Naive thymus-derived CD4-positive, alpha-beta T cell (primary cell): ENCODE results near the gene NAV2. TPM values are rescaled to one million over a fixed set of nuclear protein-coding genes. Genes with fewer than 3 reads are reported as not detected.

Experiments
- ATAC-seq: fragments of 150-1000 bp; cut with Tn5 transposase; 2 replicates; pipeline ENCODE4 v1.10.0; 2021; ENCODE audit warnings: mild to moderate bottlenecking, moderate library complexity
- CTCF ChIA-PET: fragments of 350-600 bp; sonication (Branson Sonifier 250); formaldehyde crosslinking; loops from one replicate; lab custom pipeline; 2021; ENCODE audit warnings: antibody characterized with exemption; lab: Charles Lee
- POLR2A ChIA-PET: fragments of 350-600 bp; sonication (Branson Sonifier 250); formaldehyde crosslinking; loops from one replicate; lab custom pipeline; 2021; ENCODE audit warnings: antibody characterized with exemption, inconsistent platforms; lab: Charles Lee
- DNase-seq, 9 donors: peaks; one replicate each; pipeline versions ENCODE4 v3.0.0 to v3.0.0-alpha.2; 2020 to 2022; ENCODE audit warnings: mixed read lengths in 1 of 9
- H3K27ac ChIP-seq: one replicate; pipeline ENCODE4 v1.7.0; 2013; ENCODE audit warnings: mild to moderate bottlenecking, low read depth, low read length, moderate library complexity
- H3K27me3 ChIP-seq, 2 donors: one replicate each; pipeline ENCODE4 v1.7.0; 2013; ENCODE audit warnings: low read length in 2 of 2, mild to moderate bottlenecking in 2 of 2, moderate library complexity in 2 of 2; ENCODE audit not compliant: control insufficient read depth in 2 of 2, insufficient read depth in 2 of 2
- H3K36me3 ChIP-seq, 3 experiments: 1 replicate in 2 of 3; 2 replicates in 1 of 3; pipeline ENCODE4 v1.7.0; 2013; ENCODE audit warnings: low read length in 3 of 3, mild to moderate bottlenecking in 3 of 3, moderate library complexity in 1 of 3; ENCODE audit not compliant: insufficient read depth in 3 of 3, control insufficient read depth in 2 of 3
- H3K4me1 ChIP-seq, 2 donors: one replicate each; pipeline ENCODE4 v1.7.0; 2013; ENCODE audit warnings: low read length in 2 of 2, mild to moderate bottlenecking in 2 of 2, moderate library complexity in 1 of 2; ENCODE audit not compliant: control insufficient read depth in 2 of 2, insufficient read depth in 2 of 2
- H3K4me3 ChIP-seq: 2 replicates; pipeline ENCODE4 v1.7.0; 2013; ENCODE audit warnings: mild to moderate bottlenecking, low read length
- H3K9me3 ChIP-seq, 3 experiments: 1 replicate in 2 of 3; 2 replicates in 1 of 3; pipeline ENCODE4 v1.7.0; 2013; ENCODE audit warnings: low read length in 3 of 3; ENCODE audit not compliant: control insufficient read depth in 2 of 3
- H3K27ac Mint-ChIP-seq, 9 donors: one replicate each; pipeline ENCODE4 v1.8.0; 2020 to 2022; ENCODE audit warnings: mixed read lengths in 9 of 9, mild to moderate bottlenecking in 8 of 9, moderate library complexity in 5 of 9, inconsistent platforms in 2 of 9
- H3K27me3 Mint-ChIP-seq, 5 donors: one replicate each; pipeline ENCODE4 v1.8.0; 2021 to 2022; ENCODE audit warnings: mixed read lengths in 5 of 5, mild to moderate bottlenecking in 1 of 5
- H3K36me3 Mint-ChIP-seq, 5 donors: one replicate each; pipeline ENCODE4 v1.8.0; 2020 to 2022; ENCODE audit warnings: mixed read lengths in 5 of 5, mild to moderate bottlenecking in 3 of 5, inconsistent platforms in 1 of 5
- H3K4me1 Mint-ChIP-seq, 7 donors: one replicate each; pipeline ENCODE4 v1.8.0; 2020 to 2022; ENCODE audit warnings: mixed read lengths in 7 of 7, mild to moderate bottlenecking in 3 of 7, inconsistent platforms in 1 of 7
- H3K4me3 Mint-ChIP-seq, 10 donors: one replicate each; pipeline ENCODE4 v1.8.0; 2020 to 2022; ENCODE audit warnings: mild to moderate bottlenecking in 10 of 10, mixed read lengths in 10 of 10, moderate library complexity in 6 of 10, inconsistent platforms in 2 of 10
- H3K9me3 Mint-ChIP-seq, 11 donors: one replicate each; pipeline ENCODE4 v1.8.0; 2020 to 2022; ENCODE audit warnings: mixed read lengths in 11 of 11, mild to moderate bottlenecking in 4 of 11, inconsistent platforms in 1 of 11, moderate library complexity in 1 of 11
- intact Hi-C, 2 donors: fragments of 100-400 bp; cut with micrococcal nuclease; formaldehyde crosslinking; loops; one replicate each; pipeline ENCODE4 v1.15.1; 2023
- polyA plus RNA-seq, 2 donors: library from polyadenylated mRNA; unstranded; fragments of 300-500 nt; fragmentation: Illumina TruSeq; gene quantifications; one replicate each; pipeline ENCODE4 v1.2.3, GENCODE V29; 2021
- total RNA-seq, 6 experiments: library from RNA in 5 of 6; stranded (reverse) in 5 of 6; gene quantifications; 1 replicate in 5 of 6; 2 replicates in 1 of 6; pipeline ENCODE4 v1.2.3 and lab custom pipeline; 2021 to 2026

Gene NAV2
- total and polyA plus RNA-seq, 7 experiments from 2014 or later, result 0.24 to 2.2 (median 0.48) TPM; not detected in 2

GRCh38 chr11:19746086-19746485 is 33.4 kb downstream of the NAV2 start:
- no peak overlapping the region for H3K4me3 ChIP-seq
- Mint-ChIP-seq H3K27me3 (peaks cover 0 to 7% (median 3%) of the 10 kb centered on the region in 5 donors), H3K4me1 (no peaks in the 10 kb centered on the region), H3K36me3 (no peaks in the 10 kb centered on the region), H3K9me3 (no peaks in the 10 kb centered on the region), H3K27ac (no peak overlapping the region), H3K4me3 (no peak overlapping the region)
- ATAC-seq, result no peak
- no peaks in the 10 kb centered on the region for H3K4me1 ChIP-seq
- H3K27ac ChIP-seq, result no peak overlapping the region
- POLR2A ChIA-PET, result no interaction called here
- intact Hi-C loops, result loop anchor here in 1 of 2 donors (10.0 kb wide), 1 partner anchor 671 kb away; no protein-coding TSS in a partner anchor
- CTCF ChIA-PET, result no interaction called here
- H3K9me3 ChIP-seq, result no peaks in the 10 kb centered on the region
- no peak for DNase-seq
- no peaks in the 10 kb centered on the region for H3K27me3 ChIP-seq
- no peaks in the 10 kb centered on the region for H3K36me3 ChIP-seq

DNA sequence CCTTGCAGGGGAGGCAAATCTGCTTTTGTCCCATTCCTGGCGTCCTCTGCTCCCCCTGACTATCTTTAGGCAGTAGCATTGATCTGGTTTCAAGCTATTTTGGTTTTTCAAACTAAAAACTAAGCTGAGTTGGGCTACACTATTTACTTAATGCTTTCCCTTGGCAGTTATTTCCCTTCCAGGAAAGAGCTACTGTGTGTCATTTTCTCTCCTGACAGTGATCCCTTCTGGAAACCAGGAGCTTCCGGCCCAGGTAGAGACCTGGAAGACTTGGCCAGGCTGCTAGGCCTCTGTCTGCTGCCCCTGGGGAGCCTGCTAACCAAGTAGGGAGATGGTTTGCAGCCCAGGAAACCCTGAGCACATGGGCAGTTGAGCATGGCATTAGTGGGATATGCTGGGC is 35.0 kb downstream of the NAV2 start:
- no peaks in the 10 kb centered on the region for H3K4me1 Mint-ChIP-seq
- no peak overlapping the region for H3K4me3 Mint-ChIP-seq
- H3K36me3 Mint-ChIP-seq, result no peaks in the 10 kb centered on the region
- intact Hi-C loops, result loop anchor here in 1 of 2 donors (10.0 kb wide), 1 partner anchor 673 kb away; no protein-coding TSS in a partner anchor
- H3K9me3 ChIP-seq, result no peaks in the 10 kb centered on the region
- H3K4me3 ChIP-seq, result no peak overlapping the region
- no peak for DNase-seq
- ChIA-PET CTCF (no interaction called here), POLR2A (no interaction called here)
- no peaks in the 10 kb centered on the region for H3K27me3 ChIP-seq
- H3K27ac ChIP-seq, result no peak overlapping the region
- no peaks in the 10 kb centered on the region for H3K36me3 ChIP-seq
- no peak for ATAC-seq
- H3K27ac Mint-ChIP-seq, result no peak overlapping the region
- peaks cover 0 to 12% (median 3%) of the 10 kb centered on the region in 5 donors for H3K27me3 Mint-ChIP-seq
- H3K4me1 ChIP-seq, result no peaks in the 10 kb centered on the region
- no peaks in the 10 kb centered on the region for H3K9me3 Mint-ChIP-seq

DNA sequence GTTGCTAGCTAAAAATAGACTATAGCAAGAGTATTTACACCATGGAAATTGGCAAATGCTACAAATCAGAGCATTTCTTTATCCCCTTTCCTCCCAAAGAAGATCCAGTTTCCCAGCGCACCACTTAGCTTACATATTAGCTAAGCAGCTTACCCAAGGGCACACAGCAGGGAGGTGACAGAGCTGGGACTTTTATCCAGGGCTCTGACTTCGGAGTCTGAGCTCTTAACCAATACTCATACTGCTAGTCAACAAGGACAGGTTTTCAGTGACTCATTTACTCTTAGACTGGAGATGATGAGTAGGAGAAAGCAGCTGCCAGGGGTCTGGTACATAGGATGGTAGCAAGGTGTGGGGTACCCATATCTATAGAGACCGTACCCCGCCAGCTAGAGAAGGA is 38.4 kb downstream of the NAV2 start:
- no peaks in the 10 kb centered on the region for H3K36me3 ChIP-seq
- no peaks in the 10 kb centered on the region for H3K27me3 ChIP-seq
- ChIA-PET CTCF (no interaction called here), POLR2A (no interaction called here)
- no peaks in the 10 kb centered on the region for H3K4me1 Mint-ChIP-seq
- no peak for DNase-seq
- no peak overlapping the region for H3K4me3 ChIP-seq
- no peaks in the 10 kb centered on the region for H3K4me1 ChIP-seq
- H3K9me3 ChIP-seq, result no peaks in the 10 kb centered on the region
- no peak overlapping the region for H3K27ac Mint-ChIP-seq
- H3K27me3 Mint-ChIP-seq, result peaks cover 4 to 15% (median 6%) of the 10 kb centered on the region in 5 donors
- no peak overlapping the region for H3K27ac ChIP-seq
- H3K4me3 Mint-ChIP-seq, result no peak overlapping the region
- intact Hi-C loops, result no loop called here
- no peak for ATAC-seq
- H3K36me3 Mint-ChIP-seq, result no peaks in the 10 kb centered on the region
- H3K9me3 Mint-ChIP-seq, result peaks cover 0 to 2% (median 0%) of the 10 kb centered on the region in 11 donors

DNA sequence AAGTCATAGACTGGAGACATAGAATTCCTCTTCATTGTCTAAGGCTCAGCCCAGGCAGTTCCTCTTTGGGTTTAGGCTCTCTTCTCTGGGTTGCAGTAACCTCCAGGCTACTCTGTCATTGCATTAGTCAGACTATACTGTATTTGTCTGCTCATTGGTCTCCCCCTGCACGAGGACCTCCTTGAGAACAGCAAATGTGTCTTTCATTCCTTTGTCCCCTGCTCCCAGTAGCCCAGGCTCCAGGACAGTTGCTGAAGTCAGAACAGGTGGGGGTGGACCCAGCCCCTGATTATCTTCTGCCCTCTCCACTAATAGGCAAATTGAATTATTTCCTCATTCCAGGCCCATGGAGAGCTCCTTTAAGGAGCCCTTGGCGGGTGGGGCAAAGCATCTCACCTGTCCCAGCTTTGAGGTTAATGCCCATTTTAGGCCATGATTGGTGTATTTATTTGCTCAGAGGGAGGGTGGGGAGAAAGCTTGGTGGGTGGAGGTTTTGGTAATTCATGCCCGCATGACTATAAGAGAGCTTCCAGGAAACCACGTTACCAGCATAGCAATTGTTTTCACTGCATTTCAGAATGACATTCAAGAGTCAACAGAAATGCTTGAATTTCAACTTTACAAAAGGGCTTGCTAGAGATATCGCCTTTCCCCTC is 40.9 kb downstream of the NAV2 start:
- intact Hi-C loops, result no loop called here
- Histone ChIP-seq H3K9me3 (no peaks in the 10 kb centered on the region), H3K4me3 (no peak overlapping the region), H3K36me3 (no peaks in the 10 kb centered on the region), H3K27ac (no peak overlapping the region), H3K4me1 (no peaks in the 10 kb centered on the region), H3K27me3 (no peaks in the 10 kb centered on the region)
- POLR2A ChIA-PET, result no interaction called here
- CTCF ChIA-PET, result interaction anchor here (0.7 kb wide), 1 partner anchor 11 kb away, joined by 3 read pairs; no protein-coding TSS in a partner anchor
- no peak overlapping the region for H3K4me3 Mint-ChIP-seq
- no peak for DNase-seq
- H3K9me3 Mint-ChIP-seq, result peaks cover 0 to 3% (median 0%) of the 10 kb centered on the region in 11 donors
- no peaks in the 10 kb centered on the region for H3K36me3 Mint-ChIP-seq
- ATAC-seq, result no peak
- H3K27me3 Mint-ChIP-seq, result peaks cover 4 to 14% (median 10%) of the 10 kb centered on the region in 5 donors
- no peak overlapping the region for H3K27ac Mint-ChIP-seq
- H3K4me1 Mint-ChIP-seq, result no peaks in the 10 kb centered on the region

DNA sequence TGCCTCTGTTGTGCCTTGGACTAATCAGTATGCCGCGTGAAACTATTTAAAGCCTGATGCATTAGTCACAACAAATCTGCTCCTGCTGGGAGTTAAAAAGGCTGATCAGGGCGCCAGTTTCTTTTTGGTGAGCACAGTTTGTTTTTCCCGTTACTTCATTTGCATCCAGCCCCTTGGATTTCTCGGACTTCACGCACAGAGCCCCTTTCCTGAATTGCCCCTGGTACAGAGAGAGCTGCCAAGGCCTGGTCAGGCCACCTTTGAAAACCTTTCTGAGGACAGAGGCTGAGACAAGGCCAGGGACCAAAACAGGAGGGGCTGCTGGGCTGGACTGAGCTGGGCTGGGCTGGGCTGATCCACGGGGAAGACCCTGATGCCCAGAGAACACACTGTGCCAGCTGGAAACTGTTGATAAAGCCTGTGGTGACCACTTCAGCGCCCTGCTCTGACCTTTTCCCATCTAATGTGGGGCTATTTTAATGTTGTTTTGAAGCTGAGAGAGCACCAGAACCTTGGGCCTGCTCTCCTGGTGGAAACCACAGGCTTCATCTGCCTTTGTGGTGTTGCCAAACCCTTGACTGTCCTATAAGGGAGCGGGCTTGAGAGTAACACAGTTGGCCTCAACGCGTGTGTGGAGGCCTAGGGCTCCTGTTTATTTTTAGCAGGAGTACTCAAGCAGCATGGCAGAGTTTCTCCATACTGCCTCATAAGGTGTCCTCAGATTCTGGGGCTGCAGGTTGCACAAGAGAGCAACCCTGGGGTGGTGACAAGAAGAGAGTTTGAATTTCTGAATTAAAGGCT is 44.2 kb downstream of the NAV2 start:
- ATAC-seq (no peak), DNase-seq (no peak)
- POLR2A ChIA-PET, result no interaction called here
- no peak overlapping the region for H3K4me3 ChIP-seq
- intact Hi-C loops, result no loop called here
- H3K27ac ChIP-seq, result no peak overlapping the region
- H3K4me1 ChIP-seq, result no peaks in the 10 kb centered on the region
- H3K36me3 ChIP-seq, result no peaks in the 10 kb centered on the region
- no peak overlapping the region for H3K27ac Mint-ChIP-seq
- H3K36me3 Mint-ChIP-seq, result no peaks in the 10 kb centered on the region
- H3K27me3 ChIP-seq, result no peaks in the 10 kb centered on the region
- H3K27me3 Mint-ChIP-seq, result peaks cover 3 to 14% (median 6%) of the 10 kb centered on the region in 5 donors
- CTCF ChIA-PET, result no interaction called here
- H3K4me1 Mint-ChIP-seq, result no peaks in the 10 kb centered on the region
- H3K4me3 Mint-ChIP-seq, result no peak overlapping the region
- H3K9me3 ChIP-seq, result no peaks in the 10 kb centered on the region
- peaks cover 0 to 3% (median 0%) of the 10 kb centered on the region in 11 donors for H3K9me3 Mint-ChIP-seq

DNA sequence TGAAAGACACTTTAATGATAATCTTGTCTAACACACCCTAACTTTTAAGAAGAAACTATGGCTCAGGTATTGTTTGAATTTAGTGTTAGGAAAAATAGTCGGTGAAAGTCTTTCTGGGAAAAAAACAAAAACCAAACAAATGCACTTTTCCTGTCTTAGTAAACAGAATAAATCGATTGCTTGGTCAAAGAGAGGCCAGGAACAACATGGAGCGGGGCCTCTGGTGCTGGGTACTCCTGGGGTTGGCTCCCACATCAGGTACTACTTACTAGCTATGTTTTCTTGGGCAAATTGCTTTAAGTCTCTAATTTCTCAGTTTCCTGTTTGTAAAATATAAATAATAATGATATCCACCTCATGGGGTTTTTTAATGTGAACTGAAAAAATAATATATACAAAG is 46.8 kb downstream of the NAV2 start:
- ChIA-PET POLR2A (no interaction called here), CTCF (no interaction called here)

More for the DNA sequence above, 46.8 kb downstream of the NAV2 start:
- peaks cover 14 to 26% (median 20%) of the 10 kb centered on the region in 5 donors for H3K27me3 Mint-ChIP-seq
- no peak for DNase-seq
- H3K4me3 ChIP-seq, result no peak overlapping the region
- H3K4me3 Mint-ChIP-seq, result no peak overlapping the region
- no peak overlapping the region for H3K27ac ChIP-seq
- peaks cover 0 to 5% (median 0%) of the 10 kb centered on the region in 11 donors for H3K9me3 Mint-ChIP-seq
- intact Hi-C loops, result no loop called here
- H3K4me1 Mint-ChIP-seq, result no peaks in the 10 kb centered on the region
- no peaks in the 10 kb centered on the region for H3K4me1 ChIP-seq
- no peaks in the 10 kb centered on the region for H3K36me3 ChIP-seq
- H3K27me3 ChIP-seq, result no peaks in the 10 kb centered on the region
- no peaks in the 10 kb centered on the region for H3K9me3 ChIP-seq
- H3K36me3 Mint-ChIP-seq, result no peaks in the 10 kb centered on the region
- ATAC-seq, result no peak
- H3K27ac Mint-ChIP-seq, result no peak overlapping the region
